Gastrocnemius medialis (tissue), 4 donors: ENCODE data around the gene STON1. TPM values are rescaled to one million over a fixed set of nuclear protein-coding genes. Genes with fewer than 3 reads are reported as not detected.
"Not testable (repeated sequence)": the region's sequence is repeated elsewhere in the genome, so short reads cannot be mapped to it uniquely, and the experiment has no call there.

Experiments
- ATAC-seq, 2 donors: fragments of 150-250 bp; one replicate each; pipeline ENCODE4 v1.9.1; 2016
- DNase-seq, 2 donors: peaks; one replicate each; pipeline ENCODE4 v3.0.0-alpha.2; 2019
- H3K27ac ChIP-seq, 4 donors: fragments of 200-600 bp; sonication (generic); 1 replicate in 1 of 4; 2 replicates in 3 of 4; pipeline ENCODE4 v1.5.1; 2016 to 2018; ENCODE audit warnings: mild to moderate bottlenecking in 2 of 4, moderate library complexity in 1 of 4
- H3K27me3 ChIP-seq, 3 donors: fragments of 200-600 bp; sonication (generic) in 2 of 3; 1 replicate in 1 of 3; 2 replicates in 2 of 3; pipeline versions ENCODE4 v1.5.1 to v1.6.0; 2016 to 2019; ENCODE audit warnings: mild to moderate bottlenecking in 1 of 3, moderate library complexity in 1 of 3
- H3K36me3 ChIP-seq, 2 donors: fragments of 200-600 bp; sonication (generic) in 1 of 2; one replicate each; pipeline ENCODE4 v1.5.1; 2017 to 2018
- H3K4me1 ChIP-seq, 2 donors: fragments of 200-600 bp; sonication (generic) in 1 of 2; one replicate each; pipeline ENCODE4 v1.5.1; 2016 to 2017; ENCODE audit warnings: mild to moderate bottlenecking in 2 of 2
- H3K4me3 ChIP-seq, 4 donors: fragments of 200-600 bp; sonication (generic) in 3 of 4; 1 replicate in 1 of 4; 2 replicates in 3 of 4; pipeline ENCODE4 v1.5.1; 2016 to 2019; ENCODE audit warnings: mild to moderate bottlenecking in 2 of 4
- H3K9me3 ChIP-seq, 3 donors: fragments of 200-600 bp; sonication (generic) in 2 of 3; 1 replicate in 1 of 3; 2 replicates in 2 of 3; pipeline ENCODE4 v1.5.1; 2016 to 2019
- POLR2A ChIP-seq, 2 donors: fragments of 450-650 bp; IDR thresholded peaks; one replicate each; pipeline ENCODE4 v1.6.1; 2017; ENCODE audit warnings: antibody characterized with exemption in 2 of 2, mild to moderate bottlenecking in 2 of 2, moderate library complexity in 2 of 2
- in situ Hi-C, 4 donors: fragments of 200-750 bp; cut with MboI; loops; one replicate each; pipeline versions ENCODE4 v1.15.0 to v1.8.0; 2017; ENCODE audit warnings: low sequenced_read_pairs in 4 of 4
- intact Hi-C: fragments of 100-400 bp; cut with DNase I; formaldehyde crosslinking; loops from one replicate; pipeline ENCODE4 v1.15.1; 2023; ENCODE audit warnings: low total_unique reads
- total RNA-seq, 4 donors: library from RNA; depleted of rRNA; stranded (reverse); fragments of >200 nt; gene quantifications; one replicate each; pipeline versions ENCODE4 v1.1.0 to v1.2.3, GENCODE V29; 2016
- TF ChIP-seq, protein P1 (sequence below), 5 experiments: fragments of 450-650 bp in 3 of 5; fragments of 200-600 bp in 2 of 5; sonication (generic) in 2 of 5; IDR thresholded peaks in 4 of 5; conservative IDR thresholded peaks in 1 of 5; 1 replicate in 4 of 5; 2 replicates in 1 of 5; pipeline ENCODE4 v1.5.1; 2016 to 2019; ENCODE audit warnings: antibody characterized with exemption in 5 of 5, mild to moderate bottlenecking in 3 of 5, moderate library complexity in 3 of 5

Gene STON1
- total RNA-seq, 4 donors from 2014 or later, result 2.6 to 5.2 (median 3.5) TPM

DNA sequence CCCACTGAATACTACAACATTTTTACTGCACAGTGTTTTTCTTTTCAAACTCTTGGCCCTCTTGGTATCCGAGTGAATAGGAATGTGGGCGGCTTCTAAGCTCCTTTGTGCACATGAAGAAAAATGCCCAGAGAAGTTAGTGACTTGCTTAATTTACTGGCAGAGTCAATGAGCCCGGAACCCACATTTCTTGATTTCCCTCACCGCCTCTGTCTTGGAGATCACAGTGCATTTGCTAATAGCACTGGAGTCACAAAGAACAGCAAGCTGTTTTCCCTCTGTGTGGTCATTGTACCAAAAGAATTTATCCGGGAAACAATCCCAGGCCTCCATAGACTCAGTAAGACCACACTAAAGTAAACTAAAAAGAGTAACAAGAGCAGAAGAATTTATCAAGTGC, 18.9 kb downstream of the STON1 start:
- ATAC-seq (no peak), DNase-seq (no peak)
- no peaks in the 10 kb centered on the region for H3K27me3 ChIP-seq
- no peaks in the 10 kb centered on the region for H3K9me3 ChIP-seq
- intact Hi-C loops, result no loop called here
- no peak overlapping the region for H3K27ac ChIP-seq
- TF ChIP-seq, protein P1, sequence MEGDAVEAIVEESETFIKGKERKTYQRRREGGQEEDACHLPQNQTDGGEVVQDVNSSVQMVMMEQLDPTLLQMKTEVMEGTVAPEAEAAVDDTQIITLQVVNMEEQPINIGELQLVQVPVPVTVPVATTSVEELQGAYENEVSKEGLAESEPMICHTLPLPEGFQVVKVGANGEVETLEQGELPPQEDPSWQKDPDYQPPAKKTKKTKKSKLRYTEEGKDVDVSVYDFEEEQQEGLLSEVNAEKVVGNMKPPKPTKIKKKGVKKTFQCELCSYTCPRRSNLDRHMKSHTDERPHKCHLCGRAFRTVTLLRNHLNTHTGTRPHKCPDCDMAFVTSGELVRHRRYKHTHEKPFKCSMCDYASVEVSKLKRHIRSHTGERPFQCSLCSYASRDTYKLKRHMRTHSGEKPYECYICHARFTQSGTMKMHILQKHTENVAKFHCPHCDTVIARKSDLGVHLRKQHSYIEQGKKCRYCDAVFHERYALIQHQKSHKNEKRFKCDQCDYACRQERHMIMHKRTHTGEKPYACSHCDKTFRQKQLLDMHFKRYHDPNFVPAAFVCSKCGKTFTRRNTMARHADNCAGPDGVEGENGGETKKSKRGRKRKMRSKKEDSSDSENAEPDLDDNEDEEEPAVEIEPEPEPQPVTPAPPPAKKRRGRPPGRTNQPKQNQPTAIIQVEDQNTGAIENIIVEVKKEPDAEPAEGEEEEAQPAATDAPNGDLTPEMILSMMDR (IDR thresholded peaks at IDR 0.05 in 4 of 5, conservative IDR thresholded peaks at IDR 0.05 in 1 of 5), result no peak
- TF ChIP-seq POLR2A (IDR thresholded peaks at IDR 0.05), result no peak
- in situ Hi-C loops, result no loop called here
- H3K4me1 ChIP-seq, result peaks cover 0 to 4% of the 10 kb centered on the region in 2 donors
- no peaks in the 10 kb centered on the region for H3K36me3 ChIP-seq
- H3K4me3 ChIP-seq, result no peak overlapping the region

DNA sequence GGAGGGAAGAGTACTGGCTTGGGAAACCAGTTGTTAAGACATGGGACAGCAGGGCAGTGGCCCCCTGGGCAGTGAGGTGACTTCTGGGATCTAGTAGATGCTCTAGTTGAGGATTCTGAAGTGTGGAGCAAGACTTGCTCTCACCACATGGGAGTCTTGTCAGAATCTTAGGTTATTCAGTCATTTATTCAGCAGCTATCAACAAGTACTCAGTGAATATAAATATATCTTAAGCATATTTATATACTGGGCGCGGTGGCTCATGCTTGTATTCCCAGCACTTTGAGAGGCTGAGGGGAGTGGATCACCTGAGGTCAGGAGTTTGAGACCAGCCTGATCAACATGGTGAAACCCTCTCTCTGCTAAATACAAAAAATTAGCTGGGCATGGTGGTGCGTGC, 20.0 kb downstream of the STON1 start:
- Histone ChIP-seq H3K9me3 (no peaks in the 10 kb centered on the region), H3K4me1 (no peaks in the 10 kb centered on the region), H3K27ac (no peak overlapping the region), H3K4me3 (no peak overlapping the region), H3K36me3 (no peaks in the 10 kb centered on the region), H3K27me3 (no peaks in the 10 kb centered on the region)
- DNase-seq, result no peak
- TF ChIP-seq, protein P1 (IDR thresholded peaks at IDR 0.05 in 4 of 5, conservative IDR thresholded peaks at IDR 0.05 in 1 of 5), result no peak
- TF ChIP-seq POLR2A (IDR thresholded peaks at IDR 0.05), result no peak
- intact Hi-C loops, result no loop called here
- no peak for ATAC-seq
- in situ Hi-C loops, result no loop called here

DNA sequence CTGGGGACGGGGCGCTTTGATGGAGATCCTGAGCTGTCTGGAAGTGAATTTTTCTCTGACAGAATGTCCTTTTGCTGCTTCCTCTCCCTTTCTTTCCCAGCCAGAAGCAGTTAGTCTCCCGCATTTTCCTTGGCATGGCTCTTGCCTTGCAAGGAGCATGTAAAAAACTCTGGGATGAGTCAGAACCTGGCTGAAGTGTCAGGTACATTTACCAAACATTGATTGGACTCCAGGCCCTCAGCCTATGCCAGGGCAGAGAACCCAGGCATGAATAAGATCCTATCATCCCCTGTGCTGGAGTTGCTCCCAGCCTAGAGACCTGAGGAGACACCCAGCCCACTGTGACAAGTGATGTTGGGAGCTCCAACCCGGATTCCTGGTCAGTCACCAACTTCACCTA, 21.6 kb downstream of the STON1 start:
- ATAC-seq, result no peak
- H3K4me3 ChIP-seq, result no peak overlapping the region
- no peaks in the 10 kb centered on the region for H3K27me3 ChIP-seq
- no peak for DNase-seq
- no peak overlapping the region for H3K27ac ChIP-seq
- in situ Hi-C loops (no loop called here), intact Hi-C loops (no loop called here)
- TF ChIP-seq, protein P1 (IDR thresholded peaks at IDR 0.05 in 4 of 5, conservative IDR thresholded peaks at IDR 0.05 in 1 of 5), result no peak
- no peak for TF ChIP-seq POLR2A (IDR thresholded peaks at IDR 0.05)
- H3K4me1 ChIP-seq, result no peaks in the 10 kb centered on the region
- no peaks in the 10 kb centered on the region for H3K36me3 ChIP-seq
- H3K9me3 ChIP-seq, result no peaks in the 10 kb centered on the region

DNA sequence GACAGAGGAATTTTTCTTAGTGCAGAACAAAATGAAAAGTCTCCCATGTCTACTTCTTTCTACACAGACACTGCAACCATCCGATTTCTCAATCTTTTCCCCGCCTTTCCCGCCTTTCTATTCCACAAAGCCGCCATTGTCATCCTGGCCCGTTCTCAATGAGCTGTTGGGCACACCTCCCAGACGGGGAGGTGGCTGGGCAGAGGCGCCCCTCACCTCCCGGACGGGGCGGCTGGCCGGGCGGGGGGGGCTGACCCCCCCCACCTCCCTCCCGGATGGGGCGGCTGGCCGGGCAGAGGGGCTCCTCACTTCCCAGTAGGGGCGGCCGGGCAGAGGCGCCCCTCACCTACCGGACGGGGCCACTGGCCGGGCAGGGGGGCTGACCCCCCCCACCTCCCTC, 25.1 kb downstream of the STON1 start:
- H3K4me3 ChIP-seq, H3K27me3 ChIP-seq, DNase-seq, ATAC-seq, H3K36me3 ChIP-seq, H3K4me1 ChIP-seq, H3K9me3 ChIP-seq, intact Hi-C loops, H3K27ac ChIP-seq, in situ Hi-C loops: not testable (repeated sequence)

DNA sequence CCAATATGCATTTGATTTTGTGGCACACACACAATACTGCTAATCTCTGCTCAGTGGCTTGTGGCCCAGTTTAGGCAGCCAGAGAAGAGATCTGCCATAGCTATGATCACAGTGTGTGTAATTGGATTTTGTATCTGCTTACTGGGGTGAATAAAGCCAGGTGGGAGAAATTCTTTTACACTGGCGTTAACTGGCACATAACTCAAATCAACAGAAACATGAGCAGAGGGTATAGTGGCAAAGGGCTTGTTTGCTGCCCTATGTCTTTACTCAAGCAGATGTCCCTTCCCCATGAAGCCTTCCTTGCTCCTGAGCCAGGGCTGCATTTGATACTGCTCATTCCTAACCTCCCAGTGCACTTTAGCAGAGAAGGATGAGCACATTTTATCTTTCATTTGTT, 28.5 kb downstream of the STON1 start:
- ATAC-seq, result no peak
- Histone ChIP-seq H3K9me3 (no peaks in the 10 kb centered on the region), H3K4me3 (no peak overlapping the region), H3K36me3 (no peaks in the 10 kb centered on the region), H3K4me1 (no peaks in the 10 kb centered on the region), H3K27me3 (no peaks in the 10 kb centered on the region), H3K27ac (no peak overlapping the region)
- TF ChIP-seq POLR2A (IDR thresholded peaks at IDR 0.05), result no peak
- TF ChIP-seq, protein P1 (IDR thresholded peaks at IDR 0.05 in 4 of 5, conservative IDR thresholded peaks at IDR 0.05 in 1 of 5), result no peak
- no peak for DNase-seq
- in situ Hi-C loops, result no loop called here
- intact Hi-C loops, result no loop called here
